Left kidney (tissue), 2 donors: ENCODE results near the gene ANKLE1. TPM values are rescaled to one million over a fixed set of nuclear protein-coding genes. Genes with fewer than 3 reads are reported as not detected.

Source experiments
- DNase-seq: peaks from one replicate; pipeline ENCODE4 v3.0.0-alpha.2; 2013
- polyA plus RNA-seq: library from polyadenylated mRNA; unstranded; fragments of 120-200 nt; gene quantifications from one replicate; pipeline ENCODE4 v1.2.1, GENCODE V29; 2013; ENCODE audit not compliant: insufficient read length

The ANKLE1 gene
- polyA plus RNA-seq, 1 donor, result 1.5 TPM

DNA sequence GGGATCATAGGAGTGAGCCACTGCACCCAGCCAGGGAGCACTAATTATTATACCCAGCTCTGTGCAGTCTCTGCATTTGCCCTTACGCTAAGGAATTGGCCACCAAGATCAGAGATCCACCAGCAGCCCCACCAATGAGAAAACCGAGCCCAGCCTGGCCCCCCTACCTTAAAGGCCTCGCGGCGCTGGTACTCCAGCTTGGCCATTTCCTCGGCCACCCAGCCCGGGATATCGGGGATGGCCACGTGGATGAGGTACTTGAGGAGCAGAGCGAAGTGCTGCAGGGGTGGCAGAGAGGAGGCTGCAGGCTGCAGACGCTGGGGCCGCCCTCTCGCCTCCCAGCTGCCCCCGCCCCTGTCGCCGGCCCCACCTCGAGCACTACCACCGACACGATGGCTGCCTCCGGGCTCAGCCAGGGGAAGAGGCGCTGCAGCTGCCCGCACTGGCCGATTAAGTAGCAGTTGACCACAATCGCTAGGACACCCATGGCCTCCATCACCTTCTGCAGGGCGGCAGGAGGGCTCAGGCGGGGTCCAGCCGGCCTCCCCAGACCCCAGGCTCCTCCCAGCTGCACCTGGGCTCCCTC lies 45.5 kb downstream of the ANKLE1 start:
- no peak for DNase-seq

DNA sequence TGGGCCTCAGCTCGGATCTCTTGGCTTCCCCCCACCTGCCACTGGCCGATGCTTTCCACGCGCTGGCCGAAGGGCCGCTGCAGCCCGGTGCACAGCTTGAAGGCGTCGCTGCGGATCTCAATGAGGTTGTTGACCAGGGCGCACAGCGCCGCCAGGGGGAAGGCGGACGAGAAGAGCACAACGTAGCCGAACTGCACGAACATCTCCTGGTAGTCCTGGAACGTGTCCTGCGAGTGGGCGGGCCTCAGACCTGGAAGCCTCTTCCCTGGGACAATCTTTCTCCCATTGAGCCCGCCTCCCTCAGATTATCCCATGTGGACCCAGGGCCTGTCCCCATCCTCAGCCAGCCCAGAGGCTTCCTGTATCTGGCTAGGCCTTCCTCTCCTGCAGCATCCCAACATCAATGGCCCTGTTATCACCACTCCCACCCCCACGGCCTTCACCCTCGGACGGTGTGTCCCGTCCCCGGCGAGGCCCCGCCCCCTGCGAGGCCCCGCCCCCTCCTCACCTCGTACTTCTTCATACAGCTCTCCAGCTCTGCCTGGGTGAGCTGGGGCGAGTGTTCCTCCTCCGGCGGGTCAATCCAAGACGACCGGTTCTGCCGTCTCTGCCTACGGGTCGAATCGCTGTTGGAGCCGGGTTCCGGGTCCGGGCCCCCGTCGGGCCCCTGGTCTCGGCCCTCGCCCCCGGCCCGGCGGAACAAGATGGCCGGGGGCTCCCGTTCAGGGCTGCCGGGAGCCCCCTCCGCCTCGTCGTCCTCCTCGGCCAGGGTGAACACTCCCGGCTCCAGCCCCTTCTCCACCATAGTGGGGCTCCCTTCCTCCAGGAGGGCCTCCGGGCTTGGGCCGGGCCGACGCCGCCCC lies 46.2 kb downstream of the ANKLE1 start:
- peak; percentile 69 for DNase-seq

DNA sequence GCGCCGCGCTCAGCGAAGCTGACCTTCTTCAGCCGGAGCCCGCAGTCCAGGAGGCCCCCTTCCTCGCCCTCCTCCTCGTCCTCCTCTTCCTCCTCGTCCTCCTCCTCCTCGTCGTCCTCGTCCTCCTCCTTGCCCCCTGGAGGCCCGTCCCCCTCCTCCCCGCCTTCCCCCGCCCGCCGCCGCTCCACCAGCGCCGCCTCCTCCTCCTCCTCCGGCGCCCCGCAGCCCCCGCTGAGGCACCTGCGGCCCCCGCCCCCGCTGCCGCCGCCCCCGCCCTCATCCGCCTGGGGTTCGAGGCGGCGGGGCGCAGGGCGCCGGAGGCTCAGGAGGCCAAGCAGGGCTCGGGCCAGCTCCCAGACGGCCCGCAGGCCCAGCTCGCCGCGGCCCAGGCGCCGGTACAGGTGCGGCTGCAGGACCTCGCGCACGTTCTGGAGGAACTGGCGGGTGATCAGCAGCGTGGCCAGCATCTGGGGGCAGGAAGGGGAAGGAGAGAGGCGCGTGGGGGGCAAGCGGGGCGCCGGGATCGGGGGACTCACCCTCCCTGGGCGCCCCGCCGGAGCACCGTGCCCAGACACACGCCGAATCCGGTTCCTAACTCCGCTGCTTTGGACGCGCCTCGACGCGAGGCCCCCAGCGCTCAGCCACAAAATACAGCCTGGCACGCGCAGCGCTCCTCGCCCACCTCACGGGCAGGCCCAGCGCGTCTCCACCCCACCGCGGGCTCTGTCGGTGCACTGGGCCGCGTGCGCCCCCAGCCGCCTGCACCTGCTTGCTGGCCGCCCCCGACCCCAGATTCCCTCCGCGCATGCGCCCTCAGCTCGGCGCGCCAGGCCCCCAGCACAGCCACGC lies 47.0 kb downstream of the ANKLE1 start:
- no peak for DNase-seq

GRCh38 chr19:17329366-17330261 lies 47.9 kb downstream of the ANKLE1 start:
- no peak for DNase-seq

DNA sequence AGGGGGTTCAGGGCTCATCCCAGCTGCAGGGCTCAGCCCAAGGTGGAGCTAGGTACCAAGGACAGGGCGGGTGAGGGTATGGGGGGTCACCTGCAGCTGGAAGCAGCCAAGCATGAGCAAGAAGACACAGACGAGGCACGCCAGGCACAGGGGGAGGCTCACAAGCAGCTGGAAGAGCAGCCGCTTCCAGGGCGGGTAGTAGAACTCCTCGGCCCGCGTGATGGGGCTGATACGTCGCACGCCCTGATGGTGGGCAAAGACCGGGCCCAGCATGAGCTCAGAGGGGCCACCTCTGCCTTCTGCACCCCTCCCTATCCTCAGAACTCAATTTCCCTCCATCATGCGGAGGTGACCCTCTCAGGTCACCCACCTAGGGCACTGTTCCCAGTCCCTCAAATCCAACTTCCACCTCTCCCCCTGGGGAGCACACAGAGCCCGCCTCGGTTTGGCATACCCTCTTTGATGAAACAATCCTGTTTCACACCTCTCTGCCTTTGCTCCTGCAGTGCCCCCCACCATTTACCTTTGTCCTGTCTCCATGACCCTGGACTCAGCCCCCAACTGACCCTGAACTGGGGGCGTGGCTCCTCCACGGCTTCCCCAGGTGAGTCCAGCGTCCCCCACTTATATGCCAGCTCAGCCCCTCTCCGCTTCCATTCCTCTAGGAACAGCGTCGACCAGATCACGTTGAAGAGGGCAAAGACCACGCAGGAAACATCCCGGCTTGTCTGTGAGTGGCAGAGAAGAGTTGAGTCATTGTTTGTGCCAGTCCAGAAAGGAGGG lies 48.8 kb downstream of the ANKLE1 start:
- no peak for DNase-seq

DNA sequence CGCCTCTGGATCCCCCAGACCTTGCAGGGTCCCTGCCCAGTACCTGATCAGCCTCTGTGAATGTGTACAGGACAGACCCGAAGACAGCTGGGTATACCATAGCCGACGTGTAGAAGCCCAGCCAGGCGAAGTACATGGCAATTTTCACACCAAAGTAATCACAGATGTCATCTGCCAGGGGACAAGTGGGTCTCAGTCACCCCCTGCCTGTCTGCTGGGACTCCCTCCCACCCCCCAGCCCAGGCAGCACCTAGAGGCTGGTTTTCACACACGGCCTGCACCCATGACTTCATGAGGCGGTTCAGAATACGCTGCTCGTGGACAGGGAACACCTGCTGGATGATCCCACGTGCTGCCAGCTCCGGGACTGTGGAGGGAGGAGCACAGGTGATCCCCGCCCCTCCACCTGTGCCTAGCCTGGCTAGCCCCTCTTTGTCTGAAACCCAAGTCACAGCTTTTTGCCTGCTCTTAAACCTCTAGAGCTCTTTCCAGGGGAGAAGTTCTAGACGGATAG lies 49.4 kb downstream of the ANKLE1 start:
- no peak for DNase-seq

GRCh38 chr19:17332360-17332676 lies 50.6 kb downstream of the ANKLE1 start:
- no peak for DNase-seq

DNA sequence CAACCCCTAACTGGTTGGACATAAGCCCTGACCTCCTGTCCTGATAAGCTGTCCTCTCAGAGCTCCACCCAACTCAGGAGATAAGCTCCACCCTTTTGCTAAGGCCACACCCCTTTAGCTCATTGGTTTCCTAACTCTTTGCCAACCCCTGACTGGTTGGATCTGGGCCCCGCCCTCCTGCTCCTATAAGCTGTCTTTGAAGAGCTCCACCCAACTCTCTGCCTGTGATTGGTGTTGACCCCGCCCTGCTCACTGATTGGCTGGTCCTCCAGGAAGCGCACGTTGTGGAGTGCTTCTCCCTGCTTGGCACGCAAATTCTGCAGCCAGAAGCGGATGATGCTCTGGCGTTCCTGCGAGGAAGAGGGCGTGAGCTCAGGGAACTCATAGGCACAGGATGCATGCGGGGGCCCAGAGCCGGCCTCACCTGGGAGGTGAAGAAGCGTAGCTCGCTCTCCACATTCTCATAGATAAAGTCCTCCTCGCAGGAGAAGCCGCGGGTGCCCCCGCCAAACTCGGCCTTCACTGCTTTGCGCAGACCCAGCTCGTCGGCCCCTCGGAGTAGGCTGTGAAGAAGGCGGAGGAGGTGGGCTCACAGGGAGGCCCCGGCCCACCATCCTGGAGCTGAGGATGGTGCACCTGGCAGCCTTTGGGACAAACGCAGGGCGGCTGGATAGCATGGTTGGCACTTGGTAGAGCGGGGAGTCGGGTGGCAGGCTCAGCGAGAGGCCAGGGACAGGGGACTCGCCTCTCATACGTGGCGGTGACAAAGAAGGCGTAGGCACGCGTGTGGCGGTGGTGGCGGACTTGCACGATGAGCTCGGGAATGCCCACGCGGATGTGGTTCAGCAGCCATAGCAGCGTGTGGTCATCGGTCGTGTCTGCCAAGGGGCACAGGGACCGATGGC lies 51.2 kb downstream of the ANKLE1 start:
- DNase-seq, result no peak

DNA sequence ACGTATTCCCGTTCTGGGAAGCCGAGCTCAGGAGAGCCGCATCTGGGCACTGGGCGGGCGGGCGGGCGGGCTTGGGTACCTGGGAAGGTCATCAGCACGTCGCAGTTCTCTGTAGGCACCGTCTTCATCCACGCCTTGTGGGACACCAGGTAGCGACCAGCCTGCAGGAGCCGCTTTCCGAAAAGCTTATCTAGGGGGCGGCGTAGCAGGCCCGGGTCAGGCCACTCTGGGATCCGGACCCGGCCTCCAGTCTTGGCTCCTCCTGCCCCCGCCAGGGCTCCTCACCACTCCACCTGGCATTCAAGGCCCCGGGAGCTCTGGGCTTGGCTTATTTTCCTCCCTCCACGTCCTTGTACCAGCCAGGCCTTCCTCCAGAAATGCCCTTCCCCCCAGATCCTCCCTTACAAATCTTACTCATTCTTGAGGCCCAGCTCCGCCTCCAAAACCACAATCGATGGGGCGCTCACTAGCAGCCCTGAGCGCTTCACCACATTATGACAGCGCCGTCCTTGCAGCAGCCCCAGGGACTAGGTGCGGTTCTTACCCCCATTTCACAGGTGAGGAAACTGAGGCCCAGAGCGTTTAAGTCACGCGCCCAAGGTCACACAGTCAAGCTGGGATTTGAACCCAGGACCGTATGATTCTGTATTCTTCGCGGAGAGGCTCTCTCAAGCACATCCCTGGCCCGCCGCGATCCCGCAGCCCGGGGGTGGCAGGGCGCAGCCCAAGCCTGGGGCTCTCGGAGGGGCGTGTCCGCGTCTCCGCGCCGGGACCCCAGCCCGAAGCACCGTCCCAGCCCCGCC lies 52.1 kb downstream of the ANKLE1 start:
- DNase-seq, result no peak

DNA sequence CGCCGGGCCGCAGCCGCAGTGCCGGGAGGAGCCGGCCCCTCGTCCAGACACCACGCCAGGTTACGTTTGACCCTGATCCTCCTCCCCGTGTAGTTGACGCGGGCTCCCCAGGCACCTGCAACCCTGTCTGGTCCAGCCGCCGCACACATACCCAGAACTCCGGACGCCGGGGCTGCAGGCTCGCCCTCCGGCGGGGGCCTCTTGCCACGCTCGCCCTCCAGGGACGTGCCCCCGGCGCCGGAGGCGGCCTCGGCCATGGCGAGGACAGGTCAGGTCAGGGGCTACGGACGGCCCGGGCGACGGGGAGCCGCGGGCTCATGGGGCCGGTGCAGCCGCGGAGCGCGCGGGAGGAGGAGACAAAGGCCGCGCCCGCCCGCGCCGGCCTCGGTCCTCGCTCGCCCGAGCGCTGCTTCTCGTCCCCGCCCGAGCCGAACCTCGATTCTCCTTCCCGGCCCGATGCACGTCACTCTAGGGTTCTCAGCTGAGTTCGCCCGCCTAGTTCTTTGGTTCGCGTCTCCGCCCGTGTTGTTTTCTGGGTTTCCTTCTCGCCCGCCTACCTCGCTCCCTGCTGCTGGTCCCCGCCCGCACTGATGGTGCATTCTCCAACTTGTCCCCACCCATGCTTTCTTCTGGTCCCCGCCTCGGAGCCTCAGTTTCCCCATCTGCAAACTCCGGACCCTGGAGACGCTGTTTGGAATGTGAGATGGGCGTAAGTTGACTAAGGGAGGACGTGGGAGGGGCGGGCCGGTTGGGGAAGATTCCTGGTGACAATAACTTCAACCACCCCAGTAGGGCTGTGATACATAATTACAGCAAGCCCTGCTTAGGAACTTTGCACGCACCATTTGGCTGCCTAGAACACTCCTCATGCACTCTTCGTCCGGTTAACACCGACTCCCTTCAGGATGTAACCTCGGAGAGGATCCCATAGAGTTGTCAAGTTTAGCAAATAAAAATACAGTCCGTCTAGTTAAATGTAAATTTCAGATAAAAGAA lies 53.0 kb downstream of the ANKLE1 start, which contains the start of gene ANO8:
TSS of gene ANO8 (minus strand) at position 442 of the 996 bp plus-strand sequence. CDS start at position 257, 185 bp downstream.
- DNase-seq, result peak; percentile 97

DNA sequence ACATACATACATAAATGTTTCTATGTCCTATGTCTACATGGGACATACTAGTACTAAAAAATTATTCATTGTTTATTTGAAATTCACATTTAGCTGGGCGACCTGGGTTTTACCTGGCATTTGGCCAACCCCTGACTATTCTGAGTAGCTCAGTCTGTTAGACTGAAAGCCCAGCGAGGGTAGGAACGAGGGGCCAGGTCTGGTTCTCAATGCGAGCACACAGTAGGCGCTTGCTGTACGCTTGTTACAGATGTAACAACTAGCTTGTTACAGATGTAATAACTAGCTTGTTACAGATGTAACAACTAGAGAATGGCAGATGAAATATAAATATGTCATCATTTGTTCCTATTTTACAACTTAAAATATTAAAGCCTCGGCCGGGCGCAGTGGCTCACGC lies 53.9 kb downstream of the ANKLE1 start:
- no peak for DNase-seq

Other genes with a start within 250 kb of the ANKLE1 start
- gene HAUS8, start 206.4 kb upstream of the ANKLE1 start, polyA plus RNA-seq, result 18.3 TPM
- gene MYO9B, start 206.1 kb upstream of the ANKLE1 start, polyA plus RNA-seq, result 64.1 TPM
- gene USE1, start 66.5 kb upstream of the ANKLE1 start, polyA plus RNA-seq, result 25.1 TPM
- gene OCEL1, start 55.7 kb upstream of the ANKLE1 start, polyA plus RNA-seq, result 18.4 TPM
- 33.4 TPM for gene NR2F6, start 36.0 kb upstream of the ANKLE1 start, polyA plus RNA-seq
- 5.4 TPM for gene USHBP1, start 17.2 kb upstream of the ANKLE1 start, polyA plus RNA-seq
- 98.8 TPM for gene BABAM1, start 14.5 kb upstream of the ANKLE1 start, polyA plus RNA-seq
- gene ABHD8, start 21.5 kb downstream of the ANKLE1 start, polyA plus RNA-seq, result 7.2 TPM
- 43.5 TPM for gene MRPL34, start 24.0 kb downstream of the ANKLE1 start, polyA plus RNA-seq
- 29.3 TPM for gene DDA1, start 27.7 kb downstream of the ANKLE1 start, polyA plus RNA-seq
- gene ANO8, start 53.0 kb downstream of the ANKLE1 start, polyA plus RNA-seq, result 13.3 TPM
- 25.1 TPM for gene GTPBP3, start 55.7 kb downstream of the ANKLE1 start, polyA plus RNA-seq
- 123 TPM for gene PLVAP, start 95.4 kb downstream of the ANKLE1 start, polyA plus RNA-seq
- 4.5 TPM for gene CCDC194, start 112.3 kb downstream of the ANKLE1 start, polyA plus RNA-seq
- gene BST2, start 123.7 kb downstream of the ANKLE1 start, polyA plus RNA-seq, result 104 TPM
- gene MVB12A, start 138.1 kb downstream of the ANKLE1 start, polyA plus RNA-seq, result 50.5 TPM
- gene TMEM221, start 166.8 kb downstream of the ANKLE1 start, polyA plus RNA-seq, result 2.9 TPM
- gene NXNL1, start 179.0 kb downstream of the ANKLE1 start, polyA plus RNA-seq, result 0.35 TPM
- gene SLC27A1, start 188.6 kb downstream of the ANKLE1 start, polyA plus RNA-seq, result 13.9 TPM
- 54.6 TPM for gene PGLS, start 229.7 kb downstream of the ANKLE1 start, polyA plus RNA-seq